CD4-positive, alpha-beta T cell treated with Interleukin-17A for 1 hour (primary cell): ENCODE data around the gene C16orf46.

Experiments used
- DNase-seq: peaks from one replicate; pipeline ENCODE4 v3.0.0-alpha.2; 2020

C16orf46 gene

DNA sequence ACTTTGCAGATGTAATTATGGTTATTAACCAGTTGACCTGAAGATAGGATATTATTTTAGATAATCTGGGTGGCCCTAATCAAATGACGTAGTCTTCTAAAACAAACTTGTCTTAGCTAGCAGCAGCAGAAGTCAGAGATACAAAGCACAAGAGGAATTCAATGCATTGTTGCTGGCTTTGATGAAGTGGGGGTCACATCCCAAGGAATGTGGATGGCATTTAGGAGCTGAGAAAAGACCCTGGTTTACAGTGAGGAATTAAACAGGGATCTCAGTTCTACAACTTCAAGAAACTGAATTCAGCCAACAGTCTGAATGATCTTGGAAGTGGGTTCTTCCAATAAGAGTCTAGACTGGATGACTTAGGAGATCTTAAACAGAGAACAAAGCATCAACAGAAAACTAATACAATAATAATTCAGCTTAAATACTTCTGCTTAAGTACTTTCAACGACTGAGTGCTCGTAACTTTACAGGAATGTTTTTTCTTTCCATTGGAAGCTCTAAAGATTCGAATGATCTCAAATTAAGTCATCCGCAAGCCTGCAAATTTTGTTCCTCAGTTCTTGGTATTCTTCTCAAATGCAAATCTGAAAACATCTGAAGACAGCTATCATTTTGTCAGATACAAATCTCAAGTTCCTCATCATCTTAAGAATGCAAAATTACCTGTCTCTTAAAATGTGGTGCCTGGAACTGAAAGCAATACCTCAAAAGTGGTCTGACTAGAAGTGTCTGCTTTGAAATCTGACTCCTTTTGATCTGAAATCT, 3.3 kb downstream of the C16orf46 start:
- DNase-seq: no peak

DNA sequence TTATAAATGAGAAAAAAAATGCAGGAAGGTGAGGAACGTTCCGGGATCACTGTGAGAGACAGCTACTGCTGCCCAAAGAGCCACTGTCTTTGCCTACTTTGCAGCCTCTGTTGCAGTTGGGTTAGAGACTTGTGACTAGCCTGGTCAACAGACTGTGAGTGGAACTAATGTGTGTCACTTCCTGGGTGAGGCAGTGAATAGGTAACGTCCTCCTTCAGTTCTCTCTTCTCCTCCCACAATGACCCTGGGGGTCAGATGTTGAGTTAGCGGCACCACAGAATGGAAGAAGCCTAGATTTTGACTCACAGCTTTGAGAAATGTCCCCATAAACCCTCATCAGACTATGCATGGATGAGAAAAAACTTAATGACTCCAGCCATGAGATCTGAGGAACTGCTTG, 5.2 kb downstream of the C16orf46 start:
- no peak for DNase-seq

DNA sequence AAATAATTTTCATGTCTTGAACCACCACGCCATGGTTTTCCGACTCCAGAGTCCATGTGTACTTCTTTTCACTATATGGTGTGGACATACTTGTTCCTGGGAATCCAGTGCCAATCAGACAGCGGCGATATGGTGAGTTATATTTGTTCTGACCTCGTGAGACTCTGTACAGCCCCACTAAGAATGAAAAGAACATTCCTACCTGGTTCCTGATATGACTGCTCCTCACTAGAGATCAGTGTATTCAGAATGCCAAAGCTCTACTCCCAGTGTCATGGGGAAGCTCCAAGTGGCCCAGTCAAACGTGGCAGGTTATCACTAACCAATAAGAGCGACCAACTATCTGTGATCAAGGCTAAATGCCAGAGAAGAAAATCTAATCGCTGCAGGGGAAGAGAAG, 6.1 kb downstream of the C16orf46 start:
- DNase-seq: no peak

DNA sequence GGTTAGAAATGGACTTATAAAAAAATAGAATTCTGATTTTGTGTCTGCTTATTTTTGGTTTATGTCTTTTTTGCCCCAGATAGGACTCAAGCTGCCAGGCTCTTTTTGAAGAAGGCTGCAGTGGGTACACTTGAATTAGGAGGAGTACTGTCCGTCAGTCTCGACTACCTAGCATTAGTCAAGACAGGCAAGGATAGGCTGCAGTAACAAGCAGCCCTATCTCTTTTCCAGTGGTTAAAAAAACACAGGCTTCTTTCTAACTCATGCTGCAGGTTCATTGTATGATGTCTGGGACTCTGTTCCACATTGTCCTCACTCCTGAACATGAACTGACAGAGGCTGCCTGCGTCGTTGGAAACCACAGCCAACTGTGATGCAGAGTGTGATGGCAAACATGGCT, 8.0 kb downstream of the C16orf46 start:
- no peak for DNase-seq

DNA sequence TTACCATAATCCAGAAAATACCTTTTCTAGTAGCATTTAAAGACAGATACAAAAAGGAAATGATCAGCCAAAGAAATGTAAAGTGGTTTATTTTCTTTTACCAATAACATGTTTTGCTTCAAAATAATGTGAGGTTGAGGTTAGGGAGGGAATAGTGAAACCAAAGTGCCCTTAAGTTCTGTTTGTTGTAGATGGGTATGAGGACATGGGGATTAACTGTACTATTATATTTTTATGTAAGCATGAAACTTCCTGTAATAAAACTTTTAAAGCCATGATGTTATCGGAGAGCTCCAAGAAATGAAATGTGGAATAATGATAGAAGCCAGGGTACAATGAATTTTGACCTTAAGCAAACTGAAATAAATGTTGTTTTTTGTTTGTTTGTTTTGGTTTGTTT, 9.9 kb downstream of the C16orf46 start:
- DNase-seq: no peak

DNA sequence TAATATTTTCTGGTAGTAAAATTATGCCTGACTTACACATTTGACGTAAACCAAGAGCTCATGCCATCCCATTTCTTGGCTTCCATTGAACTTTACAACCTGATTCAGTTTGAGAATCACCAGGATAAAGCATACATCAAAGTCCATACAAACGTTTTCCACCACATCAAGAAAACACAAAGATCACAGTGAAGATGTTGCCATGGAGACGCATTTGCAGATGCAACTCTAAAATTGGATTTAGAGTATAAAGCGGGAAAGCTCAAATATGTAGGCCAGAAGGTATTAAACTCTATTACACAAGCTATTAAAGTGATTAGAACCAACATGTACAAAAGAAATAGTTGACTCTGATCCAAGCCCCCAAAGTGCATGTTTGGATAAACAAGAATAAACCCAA, 10.4 kb downstream of the C16orf46 start:
- no peak for DNase-seq

DNA sequence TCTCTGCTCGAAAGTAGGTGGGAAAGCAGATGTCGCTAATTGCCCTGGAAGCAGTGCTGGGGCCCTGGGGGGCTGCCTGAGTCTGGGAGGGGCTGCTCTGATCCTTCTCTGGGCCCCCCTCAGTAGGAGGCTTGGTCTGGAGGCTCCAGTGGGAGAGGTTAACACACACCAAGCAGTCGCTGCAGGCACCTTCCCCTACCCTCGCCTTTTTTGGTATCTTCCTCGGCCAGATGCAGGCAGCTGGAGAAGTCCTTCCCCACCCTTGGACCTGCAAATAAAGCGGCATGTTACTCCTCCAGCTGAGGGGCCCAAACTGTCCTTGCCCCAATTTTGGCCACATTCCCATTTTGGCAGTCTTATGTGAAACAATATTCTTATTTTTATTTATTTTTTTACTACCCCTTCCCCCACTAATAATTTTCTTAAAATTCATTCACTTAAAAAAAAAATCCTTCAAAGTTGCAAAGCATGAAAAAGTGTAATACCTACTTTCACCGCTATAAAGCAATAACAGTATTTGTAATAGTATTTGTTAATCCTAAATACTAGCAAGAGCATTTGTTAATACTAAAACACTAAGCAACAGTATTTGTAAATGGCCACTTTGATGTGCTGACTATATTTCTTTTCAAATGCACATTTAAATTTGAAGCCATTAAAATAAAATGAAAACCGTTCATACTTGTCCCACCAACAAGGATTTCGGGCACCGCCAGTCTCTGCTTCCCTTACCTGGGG, 15.0 kb downstream of the C16orf46 start:
- DNase-seq: no peak

DNA sequence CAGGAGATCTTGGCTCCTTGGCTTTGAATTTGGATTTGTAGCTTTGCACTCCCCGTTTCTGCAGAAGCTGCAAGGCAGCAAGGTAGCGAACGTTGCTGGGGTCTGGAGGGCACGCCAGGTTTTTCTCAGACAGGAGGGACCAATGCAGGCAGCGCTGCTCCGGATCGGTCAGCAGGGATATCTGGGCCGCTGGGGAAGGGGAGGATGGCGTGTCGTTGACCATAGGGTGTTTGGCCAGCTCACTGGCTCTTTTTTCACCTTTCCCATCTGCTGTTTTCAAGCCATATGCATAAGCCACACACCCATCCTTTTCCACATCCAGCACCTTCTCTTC, 15.8 kb downstream of the C16orf46 start:
- DNase-seq: no peak

DNA sequence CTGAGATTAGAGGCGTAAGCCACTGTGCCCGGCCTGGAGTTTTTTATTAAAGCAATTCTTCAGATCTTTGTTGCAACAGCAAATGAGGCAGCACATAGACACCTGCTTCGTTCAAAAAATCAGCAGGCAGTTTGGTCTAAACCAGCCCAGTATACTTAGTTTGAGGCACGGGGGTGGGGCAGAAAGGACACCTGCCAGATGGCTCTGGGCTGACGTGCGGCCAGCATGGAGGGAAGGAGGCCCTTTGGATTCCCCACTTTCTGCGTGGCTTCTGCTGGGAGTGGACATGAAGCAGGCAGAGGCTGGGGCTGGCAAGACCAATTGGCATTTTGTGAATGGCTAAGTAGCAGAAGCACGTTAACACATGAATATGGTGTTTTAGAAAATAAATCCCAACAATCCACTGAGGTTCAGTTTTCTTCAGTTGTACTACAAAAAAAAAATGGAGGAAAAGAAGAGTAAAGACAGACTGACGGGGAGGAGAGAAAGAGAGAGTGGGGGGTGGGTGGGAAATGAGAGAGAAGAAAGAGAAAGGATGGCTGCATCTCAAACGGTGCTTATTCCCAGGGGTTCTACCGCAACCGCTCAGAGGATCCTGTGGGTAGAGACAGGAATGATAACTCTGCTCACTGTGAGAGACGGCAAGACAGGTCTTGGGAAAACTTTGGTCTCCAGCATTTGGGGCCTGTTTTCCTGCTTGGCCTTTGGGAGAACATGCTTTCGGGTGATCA, 16.3 kb downstream of the C16orf46 start:
- no peak for DNase-seq

DNA sequence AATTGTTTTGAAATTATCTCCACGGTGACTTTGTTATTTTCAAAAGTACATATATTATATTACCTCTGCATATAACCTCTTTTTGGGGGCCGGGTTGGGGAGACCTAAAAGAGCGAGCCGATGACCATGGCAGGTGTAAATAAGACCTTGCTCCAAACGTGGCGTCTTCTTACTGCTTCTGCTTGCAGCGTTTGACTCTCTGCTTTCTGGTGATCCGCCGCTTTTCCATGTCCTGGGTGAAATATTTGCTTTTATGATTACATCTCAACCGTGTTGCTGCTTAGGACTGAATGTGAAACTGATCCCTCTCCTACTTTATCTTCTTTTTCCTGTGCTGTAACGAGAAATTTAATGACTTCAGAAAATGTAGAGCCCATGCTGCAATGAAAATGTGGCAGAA, 23.3 kb downstream of the C16orf46 start:
- DNase-seq: no peak

DNA sequence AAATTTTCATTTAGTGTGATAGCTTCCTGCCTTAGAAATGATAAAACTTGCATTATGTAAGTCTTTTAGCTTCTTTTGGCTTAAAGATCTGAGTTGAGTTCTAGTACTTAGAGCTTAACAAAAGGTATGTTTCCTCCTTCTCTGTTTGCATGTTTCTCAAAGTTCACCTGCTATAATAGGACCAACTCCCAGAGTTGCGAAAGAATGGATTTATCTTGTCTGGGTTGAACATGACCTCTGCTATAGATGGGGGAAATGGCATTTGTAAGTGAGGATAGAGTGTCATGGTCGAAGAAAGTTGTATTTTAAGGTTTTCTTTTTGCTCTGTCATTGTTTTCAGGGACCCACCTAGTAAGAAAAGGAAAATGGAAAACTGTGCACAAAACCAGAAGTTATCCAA, 34.2 kb downstream of the C16orf46 start:
- no peak for DNase-seq

DNA sequence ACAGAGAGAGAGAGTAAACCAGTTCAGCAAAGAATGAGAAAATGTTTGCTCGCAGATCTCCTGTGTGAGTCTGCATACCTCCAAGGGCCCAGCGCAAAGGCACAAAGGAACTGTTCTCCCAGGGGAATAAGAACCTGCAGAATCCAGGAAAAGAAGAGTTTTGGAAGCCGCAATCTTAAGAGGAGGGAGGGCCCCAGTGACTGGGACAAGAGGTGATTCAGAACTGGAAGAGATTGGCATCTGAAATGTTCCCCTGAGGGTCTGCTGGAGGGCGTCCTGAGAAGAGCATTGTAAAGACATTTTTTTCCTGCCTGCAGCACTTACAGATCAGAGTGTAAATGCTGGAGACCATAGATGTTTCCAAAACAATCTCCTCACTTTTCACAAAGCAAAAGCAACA, 35.3 kb downstream of the C16orf46 start:
- no peak for DNase-seq

DNA sequence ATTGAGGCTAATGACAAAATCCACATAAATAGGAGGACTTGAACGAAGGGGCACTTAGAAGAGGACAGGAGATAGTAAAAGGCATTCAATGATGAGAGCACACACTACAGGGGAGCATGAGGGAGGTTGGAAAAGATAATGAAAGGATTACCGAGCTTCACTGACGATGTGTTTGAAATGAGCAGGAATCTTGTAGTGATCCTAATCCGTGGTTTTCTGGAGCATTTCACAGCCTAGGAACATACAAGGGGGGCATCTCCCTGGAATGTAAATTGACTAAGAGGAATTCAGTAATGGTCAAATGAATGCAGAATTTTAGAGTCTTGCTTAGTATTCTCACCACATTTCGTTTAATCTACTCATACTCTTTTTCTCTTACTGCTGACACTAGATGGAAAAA, 36.2 kb downstream of the C16orf46 start:
- DNase-seq: no peak

DNA sequence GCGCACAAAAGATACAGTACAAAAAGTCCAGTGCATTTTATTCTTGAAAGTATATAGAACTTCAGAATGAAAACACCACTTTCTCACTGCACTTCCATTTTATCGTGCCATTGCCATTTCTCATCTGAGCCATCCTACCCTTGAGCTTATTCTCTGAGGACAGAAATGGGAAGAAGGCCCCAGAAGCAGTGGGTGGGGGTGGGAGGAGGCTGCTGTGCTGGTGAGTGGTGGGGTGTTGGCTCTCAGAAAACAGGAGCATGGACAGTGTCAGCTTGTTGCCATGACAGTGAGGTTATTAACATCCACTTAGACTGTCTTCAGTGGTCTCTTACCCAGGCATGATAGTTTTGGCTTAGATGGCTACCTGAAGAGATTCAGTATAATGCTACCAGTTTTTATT, 36.9 kb downstream of the C16orf46 start:
- DNase-seq: no peak

DNA sequence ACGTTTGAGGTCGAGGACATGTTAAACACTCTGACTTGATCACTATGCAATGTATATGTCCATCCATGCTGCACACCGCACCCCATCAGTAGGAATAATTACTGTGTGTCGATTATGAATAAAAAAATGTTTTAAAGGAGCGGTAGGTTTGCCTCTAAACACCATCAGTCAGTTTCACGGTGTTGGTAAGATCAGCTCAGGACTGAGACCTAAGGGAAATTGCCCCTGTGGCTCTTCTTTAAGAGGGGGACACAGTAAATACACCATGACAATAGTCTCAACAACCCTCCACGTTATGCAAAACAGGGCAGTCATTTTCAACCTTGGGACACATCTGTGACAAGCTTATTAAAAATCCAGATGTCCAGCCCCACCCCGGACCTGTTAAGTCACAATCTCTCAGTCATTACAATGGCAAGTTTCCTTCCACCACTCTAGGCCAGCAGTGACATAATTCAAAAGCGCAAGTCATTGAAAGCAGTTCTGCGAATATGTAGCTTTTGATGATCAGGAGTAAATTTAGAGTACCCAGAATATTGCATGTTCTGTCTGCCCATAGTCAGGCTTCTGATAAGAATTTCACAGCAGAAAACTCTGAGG, 40.2 kb downstream of the C16orf46 start:
- DNase-seq: no peak

DNA sequence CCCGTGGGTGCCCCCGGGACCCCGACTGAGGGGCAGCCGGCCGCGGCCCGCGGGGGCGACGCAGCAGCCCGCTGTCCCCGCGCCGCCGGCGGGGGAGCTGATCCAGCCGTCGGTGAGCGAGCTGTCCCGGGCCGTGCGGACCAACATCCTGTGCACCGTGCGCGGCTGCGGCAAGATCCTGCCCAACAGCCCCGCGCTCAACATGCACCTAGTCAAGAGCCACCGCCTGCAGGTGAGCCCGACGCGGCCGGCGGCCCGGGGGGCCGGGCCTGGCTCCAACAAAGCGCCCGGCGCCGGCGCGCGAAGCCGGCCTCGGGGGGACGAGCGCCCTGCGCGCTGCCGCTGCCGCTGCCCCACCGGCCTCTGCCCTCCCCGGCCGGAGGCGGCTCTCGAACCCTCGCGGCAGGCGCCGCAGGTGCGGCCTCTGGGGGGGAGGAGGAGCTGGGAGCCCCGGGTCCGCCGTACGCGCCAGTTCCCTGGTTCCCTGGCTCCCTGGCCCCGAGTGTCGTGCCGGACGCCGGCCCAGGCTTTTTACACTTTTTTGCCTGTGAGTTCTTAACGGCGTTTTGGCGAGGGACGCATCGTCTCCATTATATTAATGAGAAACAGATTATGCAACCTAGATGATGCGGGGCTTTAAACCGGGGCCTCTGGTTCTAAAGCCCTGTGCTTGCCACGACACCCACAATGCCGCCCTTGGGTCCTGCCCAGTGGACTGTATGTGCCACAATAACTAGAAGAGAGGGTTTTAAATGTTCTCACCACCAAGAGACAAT, 40.9 kb downstream of the C16orf46 start:
- peak; percentile 56 for DNase-seq

DNA sequence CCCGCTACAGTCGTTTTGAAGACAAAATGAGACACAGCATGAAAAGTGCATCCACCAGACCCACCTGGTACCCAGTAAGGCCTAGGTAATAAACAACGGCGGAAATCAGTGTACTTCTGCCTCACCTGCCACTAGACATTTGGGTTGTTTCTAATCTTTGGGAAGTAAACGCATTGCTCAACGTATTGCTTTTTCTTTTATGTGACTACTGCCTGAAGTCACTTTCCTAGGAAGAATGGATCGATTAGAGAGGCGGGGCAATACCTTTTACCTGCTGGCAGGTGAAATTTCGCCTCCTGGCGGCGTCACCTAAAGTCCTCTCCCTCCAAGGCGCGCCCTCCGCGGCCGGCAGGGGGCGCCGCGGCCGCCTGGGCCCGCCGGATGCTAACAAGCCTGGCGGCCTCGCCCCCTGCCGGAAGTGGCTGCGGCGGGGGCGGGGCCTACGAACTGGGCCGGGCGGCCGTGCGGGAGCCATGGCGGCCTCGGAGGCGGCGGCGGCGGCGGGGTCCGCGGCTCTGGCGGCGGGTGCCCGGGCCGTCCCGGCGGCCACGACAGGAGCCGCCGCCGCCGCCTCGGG, 41.6 kb downstream of the C16orf46 start, which contains the start of gene ATMIN:
ATMIN (plus strand) TSS at position 445 of the 577 bp plus-strand sequence; CDS start at position 474, 29 bp downstream.
- DNase-seq: peak; percentile 90

DNA sequence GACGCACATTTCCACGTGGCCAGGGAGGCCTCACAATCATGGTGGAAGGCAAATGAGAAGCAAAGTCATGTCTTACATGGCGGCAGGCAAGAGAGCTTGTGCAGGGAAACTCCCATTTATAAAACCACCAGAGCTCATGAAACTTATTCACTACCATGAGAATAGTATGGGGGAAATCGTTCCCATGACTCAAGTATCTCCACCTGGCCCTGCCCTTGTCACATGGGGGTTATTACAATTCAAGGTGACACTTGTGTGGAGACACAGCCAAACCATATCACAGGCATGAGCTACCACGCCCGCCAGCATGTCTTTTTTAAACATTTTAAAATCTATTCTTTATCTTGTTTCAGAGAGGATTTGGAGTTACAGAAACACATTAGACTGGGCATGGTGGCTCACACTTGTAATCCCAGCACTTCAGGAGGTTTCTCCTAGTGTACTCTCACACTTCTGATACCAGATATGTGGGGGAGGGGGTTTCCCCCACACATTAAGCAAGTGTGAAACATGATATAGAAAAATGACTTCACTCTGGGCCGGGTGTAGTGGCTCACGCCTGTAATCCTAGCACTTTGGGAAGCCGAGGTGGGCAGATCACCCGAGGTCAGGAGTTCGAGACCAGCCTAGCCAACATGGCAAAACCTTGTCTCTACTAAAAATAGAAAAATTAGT, 47.0 kb downstream of the C16orf46 start:
- DNase-seq: no peak

DNA sequence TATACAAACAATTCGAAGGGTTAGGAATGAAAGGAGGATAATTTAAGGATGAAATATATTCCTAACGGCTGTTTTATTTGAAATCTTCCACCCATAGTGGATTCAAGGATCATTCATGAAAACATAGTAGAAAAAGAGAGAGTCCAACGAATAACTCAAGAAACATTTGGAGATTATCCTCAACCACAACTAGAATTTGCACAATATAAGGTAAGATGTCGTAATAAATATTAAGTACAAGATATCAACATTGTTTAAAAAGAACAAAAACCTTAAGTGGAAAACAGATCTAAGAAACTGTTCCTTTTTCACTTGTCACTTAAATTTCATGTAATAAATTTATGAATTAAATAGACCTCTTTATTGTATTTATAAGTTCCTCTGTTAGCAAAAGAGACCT, 50.6 kb downstream of the C16orf46 start:
- DNase-seq: no peak

DNA sequence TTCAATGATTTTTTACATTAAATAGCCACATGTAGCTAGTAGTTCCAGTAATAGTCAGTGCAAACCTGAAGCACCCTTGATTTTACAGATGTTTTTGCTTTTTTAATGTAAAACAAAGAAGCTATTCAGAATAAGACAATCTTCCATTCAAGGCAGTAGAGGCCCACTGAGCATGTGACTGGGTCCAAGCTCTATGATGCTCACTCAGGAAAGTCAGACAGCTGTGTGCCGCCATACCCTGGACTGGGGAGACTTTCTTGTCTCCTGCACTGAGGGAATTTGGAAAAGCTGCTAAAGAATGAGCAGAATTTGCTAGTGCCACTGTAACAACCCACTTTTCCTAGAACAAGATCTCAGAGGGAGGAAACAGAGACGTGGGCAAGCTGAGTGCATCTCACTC, 58.5 kb downstream of the C16orf46 start:
- no peak for DNase-seq

DNA sequence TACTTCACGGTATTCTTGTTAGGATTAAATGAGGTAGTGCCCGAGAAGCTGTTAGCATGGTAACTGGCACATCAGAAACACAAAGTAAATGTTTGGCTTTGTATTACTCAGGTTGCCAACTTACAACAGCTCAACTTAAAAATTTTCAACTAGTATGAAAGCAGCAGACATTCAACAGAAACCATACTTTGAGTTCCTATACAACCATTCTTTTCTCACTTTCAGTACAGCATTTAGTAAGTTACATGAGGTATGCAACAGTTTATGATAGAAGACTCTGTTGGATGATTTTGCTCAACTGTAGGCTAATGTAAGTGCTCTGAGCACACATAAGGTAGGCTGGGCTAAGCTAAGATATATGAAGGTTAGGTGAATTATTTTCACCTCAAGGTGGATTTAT, 62.4 kb downstream of the C16orf46 start:
- DNase-seq: no peak

DNA sequence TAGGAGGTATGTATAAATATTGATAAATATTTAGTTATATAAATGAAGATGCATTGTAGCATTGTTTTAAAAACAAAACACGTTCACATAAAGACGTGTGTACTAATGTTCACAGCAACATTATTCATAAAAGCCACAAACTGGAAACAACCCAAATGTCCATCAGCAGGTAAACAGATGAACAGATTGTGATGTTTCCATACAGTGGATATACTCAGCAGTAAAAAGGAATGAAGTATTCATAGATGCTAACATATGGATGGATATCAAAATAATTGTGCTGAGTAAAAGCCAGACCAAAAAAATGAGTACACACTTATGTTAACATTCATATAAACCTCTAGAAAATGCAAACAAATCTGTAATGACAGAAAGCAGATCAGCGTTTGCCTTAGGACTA, 64.1 kb downstream of the C16orf46 start:
- DNase-seq: no peak
